Liver (tissue), 9 donors: ENCODE data around the gene FNTB. TPM values are rescaled to one million over a fixed set of nuclear protein-coding genes. Genes with fewer than 3 reads are reported as not detected.

Experiments used
- DNase-seq: peaks from one replicate; pipeline ENCODE4 v3.0.0-alpha.2; 2017; ENCODE audit warnings: low spot score
- H3K27ac ChIP-seq, 2 donors: one replicate each; pipeline ENCODE4 v1.7.0; 2013; ENCODE audit warnings: inconsistent platforms in 2 of 2, low read length in 2 of 2, control low read depth in 1 of 2, low read depth in 1 of 2, mild to moderate bottlenecking in 1 of 2
- H3K27me3 ChIP-seq, 4 donors: one replicate each; pipeline versions ENCODE4 v1.6.1 to v1.7.0; 2013; ENCODE audit warnings: low read length in 3 of 4, inconsistent platforms in 1 of 4, mild to moderate bottlenecking in 1 of 4, moderate library complexity in 1 of 4; ENCODE audit not compliant: control insufficient read depth in 4 of 4, insufficient read depth in 4 of 4
- H3K36me3 ChIP-seq, 4 donors: one replicate each; pipeline versions ENCODE4 v1.6.1 to v1.7.0; 2013; ENCODE audit warnings: low read length in 3 of 4, mild to moderate bottlenecking in 3 of 4, low read depth in 1 of 4, moderate library complexity in 1 of 4; ENCODE audit not compliant: control insufficient read depth in 4 of 4, insufficient read depth in 3 of 4
- H3K4me1 ChIP-seq, 4 donors: one replicate each; pipeline versions ENCODE4 v1.6.1 to v1.7.0; 2013; ENCODE audit warnings: low read length in 3 of 4, mild to moderate bottlenecking in 3 of 4, moderate library complexity in 1 of 4; ENCODE audit not compliant: control insufficient read depth in 4 of 4, insufficient read depth in 4 of 4
- H3K4me3 ChIP-seq, 3 donors: one replicate each; pipeline versions ENCODE4 v1.6.1 to v1.7.0; 2013; ENCODE audit warnings: low read length in 3 of 3, control low read depth in 1 of 3, low read depth in 1 of 3, mild to moderate bottlenecking in 1 of 3
- H3K9ac ChIP-seq, 2 donors: one replicate each; pipeline ENCODE4 v1.7.0; 2013; ENCODE audit warnings: low read length in 2 of 2, mild to moderate bottlenecking in 2 of 2, moderate library complexity in 2 of 2, control low read depth in 1 of 2, low read depth in 1 of 2
- H3K9me3 ChIP-seq, 4 donors: one replicate each; pipeline versions ENCODE4 v1.6.1 to v1.7.0; 2013; ENCODE audit warnings: low read length in 3 of 4; ENCODE audit not compliant: control insufficient read depth in 4 of 4
- CTCF ChIP-seq: fragments of 150-350 bp; IDR thresholded peaks from 2 replicates; pipeline ENCODE4 v1.5.1; 2017; ENCODE audit warnings: improper control_type of control experiment, low read depth, low read length; ENCODE audit not compliant: missing input control
- EGR1 ChIP-seq, 2 donors: IDR thresholded peaks; 2 replicates each; pipeline ENCODE4 v1.6.1; 2016 to 2018; ENCODE audit warnings: antibody characterized with exemption in 2 of 2, low read depth in 2 of 2
- FOXA2 ChIP-seq: IDR thresholded peaks from 2 replicates; pipeline ENCODE4 v1.6.1; 2016; ENCODE audit warnings: antibody characterized with exemption
- GABPA ChIP-seq, 2 donors: IDR thresholded peaks in 1 of 2; conservative IDR thresholded peaks in 1 of 2; 2 replicates each; pipeline ENCODE4 v1.6.1; 2016; ENCODE audit warnings: antibody characterized with exemption in 2 of 2, mild to moderate bottlenecking in 1 of 2, moderate library complexity in 1 of 2
- HNF4A ChIP-seq, 2 donors: conservative IDR thresholded peaks; 2 replicates each; pipeline ENCODE4 v1.6.1; 2016; ENCODE audit warnings: antibody characterized with exemption in 2 of 2, mild to moderate bottlenecking in 2 of 2
- HNF4G ChIP-seq: IDR thresholded peaks from 2 replicates; pipeline ENCODE4 v1.6.1; 2016; ENCODE audit warnings: antibody characterized with exemption
- MAX ChIP-seq: IDR thresholded peaks from 2 replicates; pipeline ENCODE4 v1.6.1; 2016; ENCODE audit warnings: antibody characterized with exemption
- RAD21 ChIP-seq, 2 donors: IDR thresholded peaks; 2 replicates each; pipeline ENCODE4 v1.6.1; 2016; ENCODE audit warnings: antibody characterized with exemption in 2 of 2, mild to moderate bottlenecking in 2 of 2
- REST ChIP-seq: IDR thresholded peaks from 2 replicates; pipeline ENCODE4 v1.6.1; 2016; ENCODE audit warnings: antibody characterized with exemption, mild to moderate bottlenecking
- SP1 ChIP-seq: IDR thresholded peaks from 2 replicates; pipeline ENCODE4 v1.6.1; 2018; ENCODE audit warnings: antibody characterized with exemption, mild to moderate bottlenecking
- TAF1 ChIP-seq: conservative IDR thresholded peaks from 2 replicates; pipeline ENCODE4 v1.6.1; 2016; ENCODE audit warnings: antibody characterized with exemption, mild to moderate bottlenecking
- ZBTB33 ChIP-seq: IDR thresholded peaks from 2 replicates; pipeline ENCODE4 v1.6.1; 2016; ENCODE audit warnings: antibody characterized with exemption
- WGBS: extraction: QIAGEN DNeasy Blood & Tissue Kit; methylation state at CpG from one replicate; pipeline ENCODE4 v1.1.7; 2013; 5-methylcytosine and 5-hydroxymethylcytosine counted together
- polyA plus RNA-seq, 2 donors: library from polyadenylated mRNA; stranded (reverse) in 1 of 2; unstranded in 1 of 2; fragments of 200-250 nt in 1 of 2; fragments of >200 nt in 1 of 2; fragmentation: Nextera tagmentation in 1 of 2; extraction: Ambion mirVana in 1 of 2; gene quantifications; one replicate each; pipeline versions ENCODE4 v1.2.1 to v1.2.3, GENCODE V29; 2013 to 2015
- total RNA-seq, 2 donors: library from RNA; depleted of rRNA; stranded (reverse); fragments of >200 nt; gene quantifications; one replicate each; pipeline ENCODE4 v1.2.3, GENCODE V29; 2014
- donor health status: healthy.
- donor health status: healthy.
- donor health status: healthy.
- donor health status: healthy.
- donor health status: healthy.

FNTB gene
- total and polyA plus RNA-seq, 4 donors: 6.3 to 17.2 (median 9.0) TPM

- Histone ChIP-seq H3K27ac (no peak overlapping the region), H3K36me3 (peaks cover 0 to 9% (median 3%) of the 10 kb centered on the region in 4 donors), H3K9ac (no peak overlapping the region), H3K9me3 (no peaks in the 10 kb centered on the region), H3K4me1 (no peaks in the 10 kb centered on the region), H3K4me3 (no peak overlapping the region), H3K27me3 (no peaks in the 10 kb centered on the region)
- TF ChIP-seq RAD21 (IDR thresholded peaks at IDR 0.05) (no peak), HNF4A (conservative IDR thresholded peaks at IDR 0.05) (no peak), EGR1 (IDR thresholded peaks at IDR 0.05; ENCODE audit: low read depth in 2 of 2) (no peak), CTCF (no peak), SP1 (no peak), MAX (no peak), GABPA (IDR thresholded peaks at IDR 0.05 in 1 of 2, conservative IDR thresholded peaks at IDR 0.05 in 1 of 2) (no peak), REST (no peak), HNF4G (no peak), ZBTB33 (no peak), FOXA2 (no peak), TAF1 (no peak)
- no peak for DNase-seq
- WGBS: 81% methylated on average over 6 of the region's 6 CpGs
Observed at GRCh38 chr14:65025818-65026217, 39.1 kb downstream of the FNTB start.

- H3K27me3 ChIP-seq: no peaks in the 10 kb centered on the region
- H3K36me3 ChIP-seq: peaks cover 0 to 9% (median 3%) of the 10 kb centered on the region in 4 donors
- no peaks in the 10 kb centered on the region for H3K9me3 ChIP-seq
- no peak for TF ChIP-seq REST
- no peak overlapping the region for H3K4me3 ChIP-seq
- H3K27ac ChIP-seq: no peak overlapping the region
- DNase-seq: no peak
- no peak overlapping the region for H3K9ac ChIP-seq
- WGBS: 91% methylated on average over 9 of the region's 9 CpGs
- H3K4me1 ChIP-seq: peaks cover 0 to 5% (median 0%) of the 10 kb centered on the region in 4 donors
Observed at GRCh38 chr14:65026526-65026925, 39.8 kb downstream of the FNTB start.
